HG03135 (cell line): ENCODE data around the gene PDE6G.
"Not testable (repeated sequence)": the region's sequence is repeated elsewhere in the genome, so short reads cannot be mapped to it uniquely, and the experiment has no call there.

Experiments used
- ATAC-seq: cut with Tn5 transposase; IDR thresholded peaks from one replicate; pipeline ENCODE4 v1.9.1; 2021; ENCODE audit warnings: mild to moderate bottlenecking, moderate library complexity; ENCODE audit not compliant: unreplicated experiment

The PDE6G gene

DNA sequence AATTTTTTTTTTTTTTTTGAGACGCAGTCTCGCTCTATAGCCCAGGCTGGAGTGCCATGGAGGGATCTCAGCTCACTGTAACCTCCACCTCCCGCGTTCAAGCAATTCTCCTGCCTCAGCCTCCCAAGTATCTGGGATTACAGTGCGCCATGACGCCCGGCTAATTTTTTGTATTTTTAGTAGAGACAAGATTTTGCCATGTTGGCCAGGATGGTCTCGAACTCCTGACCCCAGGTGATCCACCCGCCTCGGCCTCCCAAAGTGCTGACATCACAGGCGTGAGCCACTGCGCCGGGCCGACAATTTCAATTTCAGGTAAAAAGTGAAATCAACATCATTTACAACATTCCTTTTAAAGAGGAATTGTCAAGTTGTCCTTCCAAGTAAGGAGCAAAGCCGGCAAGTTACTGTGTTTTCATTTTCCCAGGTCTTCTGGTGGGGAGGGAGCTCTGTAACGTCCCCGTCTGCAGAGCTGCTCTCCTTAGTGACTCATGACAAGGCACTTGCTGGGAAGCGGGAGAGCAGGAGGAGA, 20.3 kb downstream of the PDE6G start:
- ATAC-seq = no peak

- no peak for ATAC-seq
Observed at GRCh38 chr17:81635431-81635830, 20.9 kb downstream of the PDE6G start.

DNA sequence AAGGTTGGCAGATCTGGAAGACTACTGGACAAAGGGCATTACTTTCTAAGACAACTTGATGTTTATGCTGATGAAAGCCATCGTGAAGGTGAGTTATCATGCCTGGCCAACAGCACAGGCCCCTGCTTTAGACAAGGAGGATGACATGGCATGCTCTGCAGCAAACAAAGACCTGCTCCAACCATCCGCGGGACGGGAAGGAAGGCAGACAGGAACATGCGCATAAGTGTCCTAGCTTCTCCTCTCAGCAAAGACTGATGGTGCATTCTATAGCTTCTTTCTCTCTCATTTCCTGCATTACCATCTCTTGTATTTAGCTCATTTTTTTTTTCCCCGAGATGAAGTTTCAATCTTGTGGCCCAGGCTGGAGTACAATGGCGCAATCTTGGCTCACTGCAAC, 24.9 kb downstream of the PDE6G start:
- ATAC-seq = no peak

GRCh38 chr17:81630274-81630673, 26.1 kb downstream of the PDE6G start:
- no peak for ATAC-seq

DNA sequence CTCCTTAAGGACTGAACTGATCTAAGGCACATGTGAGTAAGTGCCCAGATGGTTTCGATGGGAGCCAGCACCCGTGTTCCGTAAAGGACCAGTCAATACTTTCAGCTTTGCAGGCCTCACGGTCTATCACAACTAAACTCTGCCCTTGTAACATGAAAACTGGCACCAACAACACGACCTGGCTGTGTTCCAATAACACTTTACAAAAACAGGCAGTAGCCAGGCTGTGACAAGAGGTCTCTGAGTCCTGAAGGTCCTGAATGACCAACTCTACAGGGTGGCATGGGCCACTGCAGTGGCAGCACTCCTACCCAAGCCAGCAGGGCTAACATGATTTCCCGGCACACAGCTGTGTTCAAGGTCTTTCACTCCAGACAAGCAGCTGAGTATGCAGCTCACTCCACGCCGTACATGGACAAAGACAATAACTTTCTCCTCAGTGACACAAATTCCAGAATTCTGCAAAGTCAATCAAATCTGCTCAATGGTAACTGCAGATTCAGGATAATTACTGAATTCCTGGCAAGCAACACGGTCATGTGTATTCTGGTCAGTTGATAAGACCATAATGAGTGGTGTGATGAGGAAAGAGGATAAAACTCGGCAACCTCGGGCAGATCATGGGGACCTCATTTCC, 34.7 kb downstream of the PDE6G start:
- no peak for ATAC-seq

DNA sequence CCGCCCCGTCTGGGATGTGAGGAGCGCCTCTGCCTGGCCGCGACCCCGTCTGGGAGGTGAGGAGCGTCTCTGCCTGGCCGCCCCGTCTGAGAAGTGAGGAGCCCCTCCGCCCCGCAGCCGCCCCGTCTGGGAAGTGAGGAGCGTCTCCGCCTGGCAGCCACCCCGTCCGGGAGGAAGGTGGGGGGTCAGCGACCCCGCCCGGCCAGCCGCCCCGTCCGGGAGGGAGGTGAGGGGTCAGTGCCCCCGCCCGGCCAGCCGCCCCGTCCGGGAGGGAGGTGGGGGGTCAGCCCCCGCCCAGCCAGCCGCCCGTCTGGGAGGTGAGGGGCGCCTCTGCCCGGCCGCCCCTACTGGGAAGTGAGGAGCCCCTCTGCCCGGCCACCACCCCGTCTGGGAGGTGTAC, 38.0 kb downstream of the PDE6G start:
- ATAC-seq = not testable (repeated sequence)

DNA sequence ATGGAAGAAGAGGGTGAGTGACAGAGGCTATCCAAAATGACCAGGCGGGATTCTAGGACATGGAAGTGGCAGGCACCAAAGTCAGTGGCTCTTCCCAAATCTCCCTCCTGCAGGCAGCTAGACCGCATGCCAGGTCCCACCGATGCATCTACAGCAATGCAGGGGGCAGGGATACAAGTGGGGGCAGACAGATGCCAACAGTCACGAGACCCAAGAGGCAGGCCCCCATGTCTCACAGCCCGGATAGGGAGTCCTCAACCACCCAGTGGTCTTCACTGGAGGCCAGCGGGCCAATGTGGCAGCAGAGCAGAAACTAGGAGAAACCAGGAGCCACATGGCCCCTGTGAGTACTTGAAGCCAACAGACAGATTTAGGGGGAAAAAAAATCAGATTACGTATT, 39.5 kb downstream of the PDE6G start:
- ATAC-seq = no peak

GRCh38 chr17:81615401-81615930, 40.9 kb downstream of the PDE6G start:
- no peak for ATAC-seq

GRCh38 chr17:81612172-81612970, 44.0 kb downstream of the PDE6G start:
- no peak for ATAC-seq

DNA sequence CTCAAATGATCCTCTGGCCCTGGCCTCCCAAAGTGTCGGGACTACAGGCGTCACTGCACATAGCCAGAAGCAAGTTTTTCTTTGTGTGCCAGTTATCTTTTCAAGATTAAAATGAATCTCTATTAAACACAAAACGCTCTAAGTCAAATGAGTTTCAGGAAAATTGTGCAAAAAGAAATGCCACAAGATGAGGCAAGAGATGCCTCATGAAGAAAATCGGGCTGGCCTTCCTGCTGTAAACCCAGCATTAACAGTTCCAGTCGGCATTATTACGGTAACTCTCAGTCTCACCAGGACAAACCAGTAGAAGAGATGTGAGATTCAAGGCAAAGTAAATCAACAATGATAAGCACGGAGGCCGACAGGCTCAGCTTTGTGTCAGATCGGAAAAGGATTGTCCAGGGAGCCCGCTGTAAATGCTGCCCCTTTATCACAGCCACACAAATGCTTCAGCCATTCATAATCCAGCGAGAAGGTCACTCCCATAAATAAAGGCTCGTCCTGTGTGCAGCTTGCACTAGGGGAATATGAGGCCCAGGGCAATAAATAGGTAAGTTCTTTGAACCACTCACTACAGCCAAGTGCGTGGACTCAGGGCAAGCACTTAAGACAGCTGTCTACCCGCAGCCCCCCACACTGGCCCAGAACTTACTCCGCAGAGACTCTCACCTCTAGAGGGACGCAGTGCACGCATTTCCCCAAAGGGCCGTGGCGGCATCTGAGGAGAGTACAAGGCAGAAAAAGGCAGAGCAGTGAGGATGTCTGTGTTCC, 46.6 kb downstream of the PDE6G start:
- no peak for ATAC-seq

DNA sequence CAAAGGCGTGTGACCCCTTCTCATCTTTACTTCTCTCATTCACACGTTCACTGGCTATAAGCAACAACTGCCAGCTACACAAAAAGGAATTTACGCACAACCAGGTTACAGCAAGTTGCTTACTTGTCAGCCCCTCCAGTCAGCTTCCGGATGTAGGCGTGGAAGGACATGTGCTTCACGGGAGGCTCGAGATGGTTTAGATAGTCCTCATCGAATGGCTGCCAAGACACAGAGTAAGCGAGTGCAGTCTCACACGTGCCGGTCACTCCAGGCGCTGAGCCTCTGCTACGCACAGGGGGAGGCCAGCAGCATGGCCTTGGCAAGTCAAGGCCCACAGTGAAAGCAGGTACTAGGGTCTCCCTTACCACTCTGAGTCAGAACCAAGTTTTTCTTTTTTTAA, 47.7 kb downstream of the PDE6G start:
- no peak for ATAC-seq

DNA sequence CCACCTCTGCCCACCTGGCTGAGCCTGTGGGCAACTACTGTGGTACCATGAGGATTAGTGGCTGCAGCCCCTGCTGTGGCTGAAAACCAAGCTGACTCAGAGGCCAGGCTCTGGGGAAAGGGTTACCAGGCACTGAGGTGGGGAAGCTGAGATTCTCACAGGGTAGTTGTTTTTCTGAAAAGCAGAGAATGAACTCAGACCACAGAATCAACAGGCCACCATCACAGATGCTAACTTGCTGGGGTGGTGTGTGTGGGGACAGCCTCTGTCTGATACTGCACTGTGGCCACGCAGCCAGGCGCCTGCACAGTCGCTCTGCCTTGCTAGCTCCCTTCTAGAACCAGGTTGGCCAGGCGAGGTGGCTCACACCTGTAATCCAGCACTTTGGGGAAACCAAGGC, 48.3 kb downstream of the PDE6G start:
- no peak for ATAC-seq

- ATAC-seq = no peak
Observed at GRCh38 chr17:81607431-81607830, 48.9 kb downstream of the PDE6G start.

DNA sequence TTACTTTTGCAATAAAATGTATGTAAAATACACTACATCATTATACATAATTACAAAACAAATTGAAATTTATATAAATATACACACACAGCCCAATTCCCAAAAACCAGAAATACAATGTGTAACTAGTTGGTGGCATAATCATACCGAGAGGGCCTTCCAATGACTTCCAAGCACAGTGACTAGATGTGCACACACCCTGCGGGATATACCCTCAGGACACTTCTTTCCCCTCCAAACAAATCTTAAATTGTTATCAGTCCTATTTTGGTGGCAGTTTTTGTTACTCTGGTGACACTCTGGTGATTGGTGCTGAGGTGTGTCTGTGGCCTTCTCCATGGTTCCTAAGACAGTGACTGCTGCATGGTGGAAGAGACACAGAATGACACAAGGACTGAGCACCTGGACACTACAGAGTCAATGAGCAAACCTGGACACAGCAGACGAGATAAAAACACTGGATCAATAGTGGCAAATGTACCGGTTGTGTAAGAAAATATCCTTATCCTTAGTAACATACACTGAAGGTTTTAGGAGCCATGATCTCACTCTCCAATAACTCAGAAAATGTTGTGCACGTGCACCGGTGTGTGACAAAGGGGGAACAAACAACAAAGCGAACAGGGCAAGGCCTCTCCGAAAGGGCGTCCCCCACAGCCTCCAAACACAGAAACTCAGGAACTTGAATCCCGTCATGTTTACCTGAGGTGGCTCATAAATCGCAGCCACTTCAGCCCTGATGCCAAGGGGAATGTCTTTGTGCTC, 52.3 kb downstream of the PDE6G start:
- ATAC-seq = no peak

DNA sequence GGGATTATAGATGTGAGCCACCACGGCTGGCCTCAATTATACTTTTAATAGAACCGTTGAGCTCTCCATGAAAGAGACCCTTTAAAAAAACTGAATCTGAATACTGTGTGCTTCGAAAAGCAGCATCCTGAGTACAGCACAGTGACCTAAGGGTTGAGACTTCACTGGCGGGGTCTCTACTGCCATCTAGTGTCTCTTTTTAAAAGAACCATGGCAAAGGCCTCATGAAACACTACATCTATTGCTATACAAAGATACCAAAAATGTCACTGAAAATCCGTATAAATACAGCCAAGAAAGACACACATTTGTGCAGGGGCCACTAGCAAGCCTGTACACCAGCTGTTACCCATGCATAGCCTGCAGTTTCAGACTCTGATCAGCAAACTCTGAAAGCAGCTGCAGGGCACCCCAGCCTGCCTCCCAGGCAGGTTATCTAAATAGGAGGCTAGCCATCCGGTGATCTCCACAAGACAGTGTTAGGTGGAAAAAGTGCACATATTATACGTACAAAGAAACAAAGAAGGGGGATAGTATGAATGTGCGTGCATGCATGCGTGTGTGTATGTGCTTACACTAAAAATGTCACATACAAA, 54.7 kb downstream of the PDE6G start:
- ATAC-seq = no peak
